PC-3 (cell line): ENCODE results near the gene ICE2. TPM values are rescaled to one million over a fixed set of nuclear protein-coding genes. Genes with fewer than 3 reads are reported as not detected.

Experiments used
- ATAC-seq: fragments of 200-7000 bp; cut with Tn5 transposase; 2 replicates; pipeline ENCODE4 v1.9.1; 2020; ENCODE audit warnings: mild to moderate bottlenecking, moderate library complexity
- BruUV-seq: library from RNA; stranded (reverse); fragments of 400-500 nt; replicated peaks from 2 replicates; lab custom pipeline; 2021; lab: Mats Ljungman, UMichigan
- CTCF ChIA-PET: fragments of 300-600 bp; sonication (Branson Sonifier 250); formaldehyde crosslinking; loops from one replicate; lab custom pipeline; 2022; ENCODE audit warnings: antibody characterized with exemption; lab: Charles Lee
- POLR2A ChIA-PET: fragments of 300-600 bp; sonication (Branson Sonifier 250); formaldehyde crosslinking; loops from one replicate; lab custom pipeline; 2022; ENCODE audit warnings: antibody characterized with exemption; ENCODE audit not compliant: unreplicated experiment; lab: Charles Lee
- DNase-seq: peaks from one replicate; pipeline ENCODE4 v3.0.0-alpha.2; 2015
- H2AFZ ChIP-seq: fragments of 300-600 bp; sonication (generic); 2 replicates; pipeline ENCODE4 v1.6.0; 2016; ENCODE audit warnings: antibody characterized with exemption, low read length
- H3F3A ChIP-seq: fragments of 300-600 bp; sonication (generic); one replicate; pipeline ENCODE4 v1.6.0; 2017; ENCODE audit warnings: antibody characterized with exemption, low read length, control low read depth, mild to moderate bottlenecking; ENCODE audit not compliant: unreplicated experiment
- H3K27ac ChIP-seq: fragments of 300-600 bp; sonication (generic); 2 replicates; pipeline ENCODE4 v1.5.1; 2016; ENCODE audit warnings: mild to moderate bottlenecking, low read length
- H3K27me3 ChIP-seq: fragments of 300-600 bp; sonication (generic); 2 replicates; pipeline ENCODE4 v1.6.1; 2016; ENCODE audit warnings: low read length, mixed read lengths
- H3K36me3 ChIP-seq: fragments of 300-600 bp; sonication (generic); 2 replicates; pipeline ENCODE4 v1.6.1; 2016; ENCODE audit warnings: low read depth, mixed run types, low read length, mixed read lengths
- H3K4me1 ChIP-seq: fragments of 300-600 bp; sonication (generic); 2 replicates; pipeline ENCODE4 v1.5.1; 2016; ENCODE audit warnings: low read length; ENCODE audit not compliant: insufficient read depth
- H3K4me2 ChIP-seq: fragments of 300-600 bp; sonication (generic); 2 replicates; pipeline ENCODE4 v1.6.0; 2016; ENCODE audit warnings: low read length
- H3K4me3 ChIP-seq: fragments of 300-600 bp; sonication (generic); 2 replicates; pipeline ENCODE4 v1.5.1; 2016; ENCODE audit warnings: mild to moderate bottlenecking, low read length, mixed read lengths
- H3K79me2 ChIP-seq: fragments of 300-600 bp; sonication (generic); 2 replicates; pipeline ENCODE4 v1.6.1; 2017; ENCODE audit warnings: low read length, mixed read lengths
- H3K9ac ChIP-seq: fragments of 300-600 bp; sonication (generic); 2 replicates; pipeline ENCODE4 v1.6.0; 2016; ENCODE audit warnings: mild to moderate bottlenecking, low read length
- H3K9me2 ChIP-seq: fragments of 300-600 bp; sonication (generic); replicated peaks from 2 replicates; pipeline ENCODE4 v1.6.1; 2016; ENCODE audit warnings: mixed run types, low read length, mixed read lengths
- H3K9me3 ChIP-seq: fragments of 300-600 bp; sonication (generic); 2 replicates; pipeline ENCODE4 v1.6.1; 2016; ENCODE audit warnings: low read length, mixed read lengths
- H4K20me1 ChIP-seq: fragments of 300-600 bp; sonication (generic); 2 replicates; pipeline ENCODE4 v1.6.1; 2016; ENCODE audit warnings: low read length, mixed read lengths
- EZH2 ChIP-seq: fragments of 300-600 bp; sonication (generic); IDR thresholded peaks from one replicate; pipeline ENCODE4 v1.6.1; 2017; ENCODE audit warnings: antibody characterized with exemption, mild to moderate bottlenecking, low read length; ENCODE audit not compliant: unreplicated experiment
- EZH2phosphoT487 ChIP-seq: fragments of 300-600 bp; sonication (generic); IDR thresholded peaks from 2 replicates; pipeline ENCODE4 v1.6.1; 2018; ENCODE audit warnings: mild to moderate bottlenecking, antibody characterized with exemption, low read length, borderline replicate concordance
- intact Hi-C: fragments of 100-400 bp; cut with micrococcal nuclease; formaldehyde crosslinking; loops from 2 replicates; pipeline ENCODE4 v1.9.0; 2023
- total RNA-seq: library from RNA; depleted of rRNA; stranded (reverse); fragments of >200 nt; gene quantifications from 2 replicates; pipeline ENCODE4 v1.2.3, GENCODE V29; 2014
- TF ChIP-seq, protein P1 (sequence below): fragments of 300-600 bp; sonication (generic); conservative IDR thresholded peaks from 2 replicates; pipeline ENCODE4 v1.5.1; 2017; ENCODE audit warnings: antibody characterized with exemption, low read depth, mild to moderate bottlenecking, low read length

Gene ICE2
- total RNA-seq, 1 experiment from 2014 or later: 14.8 TPM

DNA sequence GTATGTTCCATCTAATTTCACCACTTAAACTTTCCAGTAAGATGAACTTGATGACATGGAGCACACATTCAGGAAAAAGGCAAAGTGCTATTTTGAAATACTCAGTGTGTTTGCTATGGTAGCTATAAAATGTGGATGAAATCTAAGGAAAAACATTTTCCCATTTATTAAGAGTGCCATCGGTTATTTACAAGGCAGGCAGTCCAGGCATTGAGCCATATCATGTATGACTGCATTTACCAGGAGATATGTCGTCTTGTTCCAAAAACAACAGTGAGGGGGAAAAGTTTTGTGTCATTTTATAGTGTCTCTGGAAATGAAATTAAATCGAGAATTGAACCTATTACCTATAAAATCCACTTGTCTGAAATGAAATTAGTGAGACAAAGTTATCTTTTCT lies 94.9 kb downstream of the ICE2 start:
- H3K9ac ChIP-seq: no peak overlapping the region
- no peak for DNase-seq
- H3K79me2 ChIP-seq: peaks cover 95% of the 10 kb centered on the region
- TF ChIP-seq EZH2 (no peak), EZH2phosphoT487 (no peak)
- TF ChIP-seq, protein P1, sequence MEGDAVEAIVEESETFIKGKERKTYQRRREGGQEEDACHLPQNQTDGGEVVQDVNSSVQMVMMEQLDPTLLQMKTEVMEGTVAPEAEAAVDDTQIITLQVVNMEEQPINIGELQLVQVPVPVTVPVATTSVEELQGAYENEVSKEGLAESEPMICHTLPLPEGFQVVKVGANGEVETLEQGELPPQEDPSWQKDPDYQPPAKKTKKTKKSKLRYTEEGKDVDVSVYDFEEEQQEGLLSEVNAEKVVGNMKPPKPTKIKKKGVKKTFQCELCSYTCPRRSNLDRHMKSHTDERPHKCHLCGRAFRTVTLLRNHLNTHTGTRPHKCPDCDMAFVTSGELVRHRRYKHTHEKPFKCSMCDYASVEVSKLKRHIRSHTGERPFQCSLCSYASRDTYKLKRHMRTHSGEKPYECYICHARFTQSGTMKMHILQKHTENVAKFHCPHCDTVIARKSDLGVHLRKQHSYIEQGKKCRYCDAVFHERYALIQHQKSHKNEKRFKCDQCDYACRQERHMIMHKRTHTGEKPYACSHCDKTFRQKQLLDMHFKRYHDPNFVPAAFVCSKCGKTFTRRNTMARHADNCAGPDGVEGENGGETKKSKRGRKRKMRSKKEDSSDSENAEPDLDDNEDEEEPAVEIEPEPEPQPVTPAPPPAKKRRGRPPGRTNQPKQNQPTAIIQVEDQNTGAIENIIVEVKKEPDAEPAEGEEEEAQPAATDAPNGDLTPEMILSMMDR: no peak
- peaks cover 22% of the 10 kb centered on the region for H3F3A ChIP-seq
- intact Hi-C loops: no loop called here
- no peak overlapping the region for H3K4me3 ChIP-seq
- no peak for ATAC-seq
- peak overlapping the region; percentile 41 for H3K27ac ChIP-seq
- POLR2A ChIA-PET: no interaction called here
- no peak overlapping the region for H2AFZ ChIP-seq
- peaks cover 56% of the 10 kb centered on the region for H4K20me1 ChIP-seq
- no peaks in the 10 kb centered on the region for H3K9me2 ChIP-seq
- peaks cover 65% of the 10 kb centered on the region for H3K36me3 ChIP-seq
- CTCF ChIA-PET: no interaction called here
- no peaks in the 10 kb centered on the region for H3K27me3 ChIP-seq
- H3K4me2 ChIP-seq: no peak overlapping the region
- peaks cover 81% of the 10 kb centered on the region for H3K4me1 ChIP-seq
- no peaks in the 10 kb centered on the region for H3K9me3 ChIP-seq
- BruUV-seq: no TSS peak

DNA sequence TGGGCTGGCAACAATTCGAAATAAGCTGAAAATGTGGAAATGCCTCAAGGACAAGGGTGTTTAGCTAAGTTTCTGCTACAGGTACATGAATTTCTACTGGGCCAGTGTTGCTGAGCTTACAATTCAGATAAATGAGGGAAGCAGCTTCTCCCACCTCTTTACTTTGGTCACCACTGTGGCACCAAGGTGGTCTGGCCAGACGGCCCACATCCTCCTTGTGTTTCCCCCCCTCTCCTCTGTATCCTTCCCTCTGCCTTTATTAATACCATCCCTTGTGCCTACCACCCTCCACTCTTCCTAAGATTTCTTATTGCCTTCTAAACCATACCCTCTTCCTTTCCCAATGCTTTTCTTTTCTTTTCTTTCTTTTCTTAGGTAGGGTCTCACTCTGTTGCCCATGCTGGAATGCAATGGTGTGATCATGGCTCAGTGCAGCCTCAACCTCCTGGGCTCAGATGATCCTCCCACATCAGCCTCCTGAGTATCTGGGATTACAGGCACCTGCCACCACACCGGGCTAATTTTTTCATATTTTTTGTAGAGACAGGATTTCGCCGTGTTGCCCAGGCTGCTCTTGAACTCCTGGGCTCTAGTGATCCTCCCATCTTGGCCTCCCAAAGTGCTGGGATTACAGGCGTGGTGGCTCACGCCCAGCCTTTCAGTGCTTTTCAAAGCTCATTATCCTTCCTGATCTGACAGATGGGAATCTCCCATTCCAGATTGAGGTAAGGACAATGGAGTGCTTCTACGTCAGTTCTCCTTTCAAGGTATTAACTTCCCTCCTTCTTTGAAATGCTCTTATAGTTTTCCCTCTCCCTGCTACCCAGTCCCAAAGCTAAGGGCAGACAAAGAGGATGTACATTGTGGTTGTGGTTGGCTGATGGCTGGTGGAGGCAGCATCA lies 95.9 kb downstream of the ICE2 start:
- TF ChIP-seq EZH2phosphoT487: no peak
- TF ChIP-seq, protein P1: no peak
- TF ChIP-seq EZH2: no peak
- Histone ChIP-seq H3K4me2 (no peak overlapping the region), H3K27ac (peak overlapping the region; percentile 98), H3K27me3 (no peaks in the 10 kb centered on the region), H3K9me3 (no peaks in the 10 kb centered on the region), H3K4me3 (no peak overlapping the region), H3F3A (peaks cover 22% of the 10 kb centered on the region), H3K79me2 (peaks cover 91% of the 10 kb centered on the region), H2AFZ (no peak overlapping the region), H3K9ac (no peak overlapping the region), H3K36me3 (peaks cover 69% of the 10 kb centered on the region), H3K9me2 (no peaks in the 10 kb centered on the region), H4K20me1 (peaks cover 53% of the 10 kb centered on the region), H3K4me1 (peaks cover 85% of the 10 kb centered on the region)
- DNase-seq (no peak), ATAC-seq (no peak)
- no TSS peak for BruUV-seq
- intact Hi-C loops: no loop called here
- ChIA-PET CTCF (interaction anchor here (1.0 kb wide), 1 partner anchor 60 kb away, joined by 3 read pairs; no protein-coding TSS in a partner anchor), POLR2A (interaction anchor here (1.0 kb wide), 1 partner anchor 8 kb away, joined by 3 read pairs; no protein-coding TSS in a partner anchor)
